ENCODE data around the gene CCNB2. TPM values are rescaled to one million over a fixed set of nuclear protein-coding genes. Genes with fewer than 3 reads are reported as not detected.

CCNB2 gene
- polyA plus RNA-seq, 3 donors from 2014 or later = 1.1 to 3.1 TPM; not detected in 1

Other genes starting within 250 kb of the CCNB2 start
- 100 to 1,000 TPM in 1 of 3 donors, 10 to 100 TPM in 2; 17.3 to 100 (median 66.7) TPM for gene SLTM, start 171.5 kb upstream of the CCNB2 start, polyA plus RNA-seq
- gene RNF111, start 117.5 kb upstream of the CCNB2 start, polyA plus RNA-seq = 10 to 100 TPM in 2 of 3 donors, 1 to 10 TPM in 1; 8.1 to 19.1 (median 10.8) TPM
- not detected for gene LDHAL6B, start 101.7 kb downstream of the CCNB2 start, polyA plus RNA-seq

All from immature natural killer cell (primary cell).